ENCODE data around the gene GALNT4. TPM values are rescaled to one million over a fixed set of nuclear protein-coding genes. Genes with fewer than 3 reads are reported as not detected.

The GALNT4 gene
- polyA plus RNA-seq, 1 donor (not counting 4 experiments of a cell fraction or from before 2014, with no cell fraction given) = 3.4 TPM

GRCh38 chr12:89484470-89484869 lies 40.1 kb downstream of the GALNT4 start:
- Histone ChIP-seq H3K4me2 (ENCODE audit: control insufficient read depth, extremely low read depth, insufficient read depth, low read depth, low read length) (no peak overlapping the region), H3K4me3 (ENCODE audit: control insufficient read depth in 2 of 3, extremely low read depth in 1 of 3, insufficient read depth in 2 of 3, low read depth in 1 of 3, low read length in 3 of 3) (no peak overlapping the region), H3K9me1 (ENCODE audit: control insufficient read depth, extremely low read depth, insufficient read depth, low read length) (no peaks in the 10 kb centered on the region), H3K27me3 (ENCODE audit: control insufficient read depth, extremely low read depth, insufficient read depth, low read length) (no peaks in the 10 kb centered on the region), H3K9me3 (ENCODE audit: control insufficient read depth, low read depth, low read length) (no peaks in the 10 kb centered on the region), H3K4me1 (ENCODE audit: control insufficient read depth, extremely low read depth, insufficient read depth, low read length) (peaks cover 2% of the 10 kb centered on the region), H3K79me2 (ENCODE audit: control insufficient read depth, insufficient read depth, low read length) (no peaks in the 10 kb centered on the region), H2AFZ (ENCODE audit: control insufficient read depth, low read length) (no peak overlapping the region), H3K9ac (ENCODE audit: control insufficient read depth, extremely low read depth, insufficient read depth, low read length) (no peak overlapping the region), H3K36me3 (ENCODE audit: control insufficient read depth in 2 of 2, extremely low read depth in 1 of 2, insufficient read depth in 2 of 2, low read length in 2 of 2) (peaks cover 0 to 1% of the 10 kb centered on the region in 2 experiments), H3K27ac (ENCODE audit: control insufficient read depth, insufficient read depth, low read length) (no peak overlapping the region), H4K20me1 (ENCODE audit: control insufficient read depth, extremely low read depth, insufficient read depth, low read length) (no peaks in the 10 kb centered on the region)
- DNase-seq (ENCODE audit: low read depth, low spot score) (no peak), FAIRE-seq (no peak)
- TF ChIP-seq CTCF (optimal IDR thresholded peaks at IDR 0.05 in 1 of 3, IDR thresholded peaks at IDR 0.05 in 1 of 3, conservative IDR thresholded peaks at IDR 0.05 in 1 of 3; ENCODE audit: extremely low read depth in 1 of 3, insufficient read depth in 2 of 3, low read length in 3 of 3) = no peak
- dilution Hi-C loops (cut with MboI; ENCODE audit: extremely low pct_ligation_motif_present, low sequenced_read_pairs) = no loop called here

- FAIRE-seq (no peak), DNase-seq (ENCODE audit: low read depth, low spot score) (no peak)
- H4K20me1 ChIP-seq (ENCODE audit: control insufficient read depth, extremely low read depth, insufficient read depth, low read length) = no peaks in the 10 kb centered on the region
- peaks cover 7% of the 10 kb centered on the region for H3K4me1 ChIP-seq (ENCODE audit: control insufficient read depth, extremely low read depth, insufficient read depth, low read length)
- no peaks in the 10 kb centered on the region for H3K27me3 ChIP-seq (ENCODE audit: control insufficient read depth, extremely low read depth, insufficient read depth, low read length)
- no peak overlapping the region for H3K4me2 ChIP-seq (ENCODE audit: control insufficient read depth, extremely low read depth, insufficient read depth, low read depth, low read length)
- no peaks in the 10 kb centered on the region for H3K9me3 ChIP-seq (ENCODE audit: control insufficient read depth, low read depth, low read length)
- no peaks in the 10 kb centered on the region for H3K36me3 ChIP-seq (ENCODE audit: control insufficient read depth in 2 of 2, extremely low read depth in 1 of 2, insufficient read depth in 2 of 2, low read length in 2 of 2)
- H2AFZ ChIP-seq (ENCODE audit: control insufficient read depth, low read length) = no peak overlapping the region
- no peak for TF ChIP-seq CTCF (optimal IDR thresholded peaks at IDR 0.05 in 1 of 3, IDR thresholded peaks at IDR 0.05 in 1 of 3, conservative IDR thresholded peaks at IDR 0.05 in 1 of 3; ENCODE audit: extremely low read depth in 1 of 3, insufficient read depth in 2 of 3, low read length in 3 of 3)
- TF ChIP-seq EZH2 (IDR thresholded peaks at IDR 0.05; ENCODE audit: low read length) = no peak
- no peak overlapping the region for H3K27ac ChIP-seq (ENCODE audit: control insufficient read depth, insufficient read depth, low read length)
- no peaks in the 10 kb centered on the region for H3K9me1 ChIP-seq (ENCODE audit: control insufficient read depth, extremely low read depth, insufficient read depth, low read length)
- no peak overlapping the region for H3K9ac ChIP-seq (ENCODE audit: control insufficient read depth, extremely low read depth, insufficient read depth, low read length)
- no peaks in the 10 kb centered on the region for H3K79me2 ChIP-seq (ENCODE audit: control insufficient read depth, insufficient read depth, low read length)
- no peak overlapping the region for H3K4me3 ChIP-seq (ENCODE audit: control insufficient read depth in 2 of 3, extremely low read depth in 1 of 3, insufficient read depth in 2 of 3, low read depth in 1 of 3, low read length in 3 of 3)
- dilution Hi-C loops (cut with MboI; ENCODE audit: extremely low pct_ligation_motif_present, low sequenced_read_pairs) = no loop called here
These were observed 43.2 kb downstream of the GALNT4 start for GRCh38 chr12:89481213-89481914.
